G401.6 (cell line): ENCODE measurements around the gene STX1A.

Source experiments
- FAIRE-seq: peaks from 2 replicates; lab custom pipeline; 2012; peaks lifted over from hg19 to GRCh38; lab: Jason Lieb, UNC

Gene STX1A

DNA sequence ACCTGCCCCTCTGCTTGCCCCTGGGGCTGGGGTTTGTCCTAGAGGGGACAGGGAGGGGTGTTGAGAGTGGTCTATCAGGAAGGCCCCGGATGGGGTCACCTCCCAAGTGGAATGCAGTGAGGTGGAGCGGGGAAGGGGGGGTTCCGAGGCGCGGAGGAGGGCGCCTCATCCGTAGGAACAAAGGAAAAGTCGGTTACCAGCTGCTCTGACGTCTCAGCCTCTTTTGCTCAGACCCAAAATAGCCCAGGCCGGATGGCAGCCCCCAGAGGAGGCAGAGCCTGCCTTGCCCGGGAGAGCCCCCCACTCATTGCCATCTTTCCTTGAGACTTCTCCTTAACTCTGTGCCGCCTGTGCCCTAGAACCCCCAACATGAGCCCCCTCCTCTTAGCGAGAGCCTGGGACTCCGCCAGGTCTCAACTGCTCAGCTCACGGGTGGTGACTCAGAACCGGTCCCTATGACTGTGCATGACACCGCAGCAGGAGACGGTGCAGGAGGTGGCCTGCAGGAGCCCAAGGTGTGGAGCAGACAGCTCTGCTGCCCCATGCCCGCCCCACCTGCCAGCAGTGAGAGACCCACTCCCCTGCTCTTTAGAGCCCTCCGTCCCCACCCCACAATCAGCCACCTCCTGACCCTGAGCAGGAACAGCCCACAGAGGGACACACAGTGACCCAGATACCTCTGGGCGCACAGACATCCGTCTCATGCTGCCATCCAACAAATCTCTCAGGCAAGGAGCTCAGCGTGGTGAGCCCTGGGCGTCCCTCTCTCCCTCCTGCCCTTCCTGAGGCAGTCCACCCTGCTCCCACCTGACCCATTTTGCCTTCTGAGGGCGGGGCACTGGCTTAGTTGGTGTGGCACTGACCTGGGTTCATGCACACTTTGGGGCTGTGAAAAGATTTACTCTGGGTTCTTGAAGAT lies 13.1 kb downstream of the STX1A start:
- FAIRE-seq: no peak

DNA sequence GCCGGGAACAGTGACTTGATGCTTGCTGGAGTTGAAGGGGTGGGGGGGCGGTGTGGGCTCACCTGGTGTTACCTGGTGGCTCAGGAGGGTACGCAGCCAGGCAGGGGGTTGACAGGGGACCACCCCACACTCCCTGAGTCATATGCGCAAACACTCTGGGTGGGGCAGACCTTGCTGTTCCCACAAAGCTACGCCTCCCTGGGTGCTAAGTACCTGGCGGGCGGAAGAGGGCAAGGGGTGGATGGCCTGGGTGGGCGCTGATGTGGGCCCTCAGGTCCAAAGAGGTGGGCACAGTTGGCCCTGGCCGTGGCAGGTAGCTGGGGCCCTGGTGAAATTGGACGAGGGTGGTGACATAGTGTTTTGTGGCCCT lies 13.9 kb downstream of the STX1A start:
- FAIRE-seq: no peak

DNA sequence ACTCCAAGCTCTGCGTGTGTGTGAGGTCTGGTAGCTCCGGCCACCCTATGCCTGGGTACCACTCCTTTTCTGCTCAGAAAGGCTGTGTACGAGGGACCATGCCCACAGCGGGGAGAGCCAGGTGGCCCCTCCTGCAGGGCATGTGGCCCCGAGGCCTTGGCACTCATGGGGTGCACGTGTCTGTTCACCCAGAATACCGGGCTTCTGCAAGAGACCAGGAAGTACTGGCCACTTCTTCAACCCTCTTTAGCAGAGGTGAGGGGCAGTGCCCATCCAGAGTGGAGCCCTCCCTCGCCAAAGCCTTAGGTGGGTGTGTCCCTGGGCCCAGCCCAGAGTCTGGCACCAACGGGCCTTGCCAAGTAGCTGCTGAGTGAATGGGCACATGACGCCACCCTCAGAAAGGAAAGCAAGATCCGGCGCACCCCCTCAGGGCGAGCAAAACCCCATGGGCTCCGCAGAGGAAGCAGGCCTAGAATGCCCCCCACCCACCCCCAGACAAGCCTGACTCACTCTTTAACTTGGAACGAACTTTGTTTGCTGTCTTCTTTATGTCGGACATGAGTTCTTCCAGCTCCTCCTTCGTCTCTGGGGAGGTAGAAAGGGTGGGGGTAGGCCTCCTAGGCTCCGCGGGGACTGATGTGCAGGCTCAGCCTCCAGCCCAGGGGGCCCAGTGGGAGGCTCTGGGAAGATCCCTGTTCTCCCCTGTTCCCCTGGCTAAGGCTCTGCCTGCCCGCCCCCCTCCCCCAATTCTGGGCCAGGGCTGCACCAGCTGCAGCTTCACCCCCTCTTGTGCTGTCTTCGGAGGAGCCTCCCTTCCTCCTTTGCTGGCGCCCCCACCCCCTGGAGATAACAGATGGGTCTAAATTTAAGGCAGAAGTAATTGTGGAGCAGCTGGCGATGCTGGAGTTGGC lies 14.6 kb downstream of the STX1A start:
- no peak for FAIRE-seq

DNA sequence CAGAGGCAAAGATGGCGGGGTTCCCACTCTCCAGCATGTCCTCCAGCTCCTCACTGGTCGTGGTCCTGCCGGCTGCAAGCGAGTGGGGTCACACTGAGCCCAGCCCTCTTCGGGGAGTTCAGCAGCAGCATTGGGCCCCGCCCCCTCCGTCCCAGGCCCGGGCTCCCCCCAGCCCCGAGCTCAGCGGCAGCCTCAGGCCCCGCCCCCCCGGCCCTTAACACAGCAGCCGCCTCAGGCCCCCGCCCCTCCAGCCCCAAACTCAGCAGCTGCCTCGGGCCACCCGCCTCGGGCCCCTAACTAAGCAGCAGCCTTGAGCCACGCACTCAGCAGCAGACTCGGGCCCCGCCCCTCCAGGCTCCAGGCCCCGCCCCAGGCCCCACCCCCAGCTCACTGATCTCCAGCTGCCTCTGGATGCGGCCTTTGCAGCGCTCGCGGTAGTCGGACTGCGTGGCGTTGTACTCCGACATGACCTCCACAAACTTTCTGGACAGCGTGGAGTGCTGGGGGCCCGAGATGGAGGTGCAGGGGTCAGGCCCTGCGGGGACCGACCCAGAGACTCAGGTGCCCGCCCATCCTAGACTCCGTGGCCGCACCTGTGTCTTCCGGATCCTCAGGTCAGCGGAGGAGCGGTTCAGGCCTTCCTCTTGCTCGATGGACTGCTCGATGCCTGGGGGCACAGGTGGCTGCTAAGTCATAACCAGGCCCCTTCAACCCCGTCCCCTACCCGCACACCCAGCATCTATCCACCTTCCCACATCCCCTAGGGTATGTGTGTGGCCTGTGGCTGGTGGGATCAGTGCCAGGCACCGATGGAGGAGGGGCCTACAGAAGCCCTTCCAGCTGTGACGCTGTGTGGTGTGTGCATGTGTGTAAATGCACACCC lies 15.5 kb downstream of the STX1A start:
- no peak for FAIRE-seq

DNA sequence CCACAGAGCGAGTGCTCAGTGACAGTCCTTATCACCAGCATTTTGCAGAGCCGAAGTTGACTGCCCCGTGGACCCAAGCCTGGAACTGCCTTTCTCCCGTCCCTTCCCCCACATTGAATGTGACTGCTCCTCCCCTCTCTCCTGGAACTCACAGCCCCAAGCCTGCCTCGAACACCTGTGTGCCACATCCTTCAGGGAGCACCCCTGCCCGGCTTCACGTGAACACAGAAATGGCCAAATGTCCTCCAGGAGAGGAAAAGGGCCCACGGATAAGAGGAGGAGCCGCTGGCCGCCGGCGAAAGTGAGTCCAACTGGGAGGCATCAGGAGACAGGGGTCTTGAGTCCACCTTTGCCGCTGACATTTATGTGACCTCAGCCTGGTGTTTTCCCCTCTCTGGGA lies 16.2 kb downstream of the STX1A start:
- FAIRE-seq: no peak

DNA sequence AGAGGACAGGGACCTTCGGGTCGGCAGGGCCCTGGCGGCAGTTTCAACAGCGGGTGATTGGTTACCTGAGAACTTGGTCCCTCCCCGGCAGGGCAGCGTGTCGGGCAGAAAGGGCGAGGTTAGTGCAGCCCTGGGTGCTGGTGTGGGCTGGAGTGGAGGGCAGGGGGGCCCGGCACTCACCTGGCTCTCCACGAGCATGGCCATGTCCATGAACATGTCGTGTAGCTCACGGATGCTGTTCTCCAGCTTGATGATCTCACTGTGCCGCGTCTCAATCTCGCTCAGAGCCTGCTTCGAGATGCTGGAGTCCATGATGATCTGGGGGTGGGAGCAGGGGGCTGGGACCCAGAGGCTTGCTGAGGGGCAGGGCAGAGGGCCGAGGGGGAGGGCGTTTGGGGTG lies 16.8 kb downstream of the STX1A start:
- no peak for FAIRE-seq

DNA sequence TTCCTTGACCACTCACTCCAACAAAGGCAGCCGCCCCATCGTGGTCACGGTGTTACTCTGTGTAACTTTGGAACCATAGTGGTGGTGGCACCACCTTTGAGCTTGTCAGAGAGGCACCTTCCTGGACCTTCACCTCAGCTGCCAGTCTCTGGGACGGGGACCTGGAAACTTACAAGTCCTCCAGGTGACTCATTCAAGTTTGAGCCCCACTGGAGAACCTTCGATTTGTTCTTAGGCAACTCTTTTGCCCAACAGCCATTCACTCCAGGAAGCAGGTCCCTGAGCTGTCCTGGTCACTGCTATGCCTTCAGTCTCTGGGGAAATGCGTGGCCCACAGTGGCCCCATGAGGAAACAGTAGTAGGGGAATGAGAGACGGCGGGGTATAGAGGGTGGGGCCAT lies 17.2 kb downstream of the STX1A start:
- FAIRE-seq: no peak

DNA sequence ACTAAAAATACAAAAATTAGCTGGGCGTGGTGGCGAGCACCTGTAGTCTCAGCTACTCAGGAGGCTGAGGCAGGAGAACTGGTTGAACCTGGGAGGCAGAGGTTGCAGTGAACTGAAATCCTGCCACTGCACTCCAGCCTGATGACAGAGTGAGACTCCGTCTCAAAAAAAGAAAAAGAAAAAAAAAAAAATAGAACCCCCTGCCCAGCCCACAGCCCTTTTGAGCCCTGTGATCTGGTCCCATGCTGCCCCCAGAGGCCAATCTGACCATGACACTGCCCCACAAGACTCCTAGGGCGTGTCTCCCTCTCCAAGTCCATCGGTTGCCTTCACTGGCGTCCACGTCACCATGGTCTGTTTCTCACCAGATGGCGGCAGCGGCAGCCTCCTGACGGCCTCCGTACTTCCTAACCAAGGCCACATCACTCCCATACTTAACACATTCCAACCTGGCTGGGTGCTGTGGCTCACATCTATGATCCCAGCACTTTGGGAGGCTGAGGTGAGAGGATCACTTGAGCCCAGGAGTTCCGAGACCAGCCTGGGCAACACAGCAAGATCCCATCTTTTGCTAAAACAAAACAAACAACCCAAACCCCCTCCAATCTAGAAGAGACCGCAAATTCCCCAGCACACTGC lies 18.0 kb downstream of the STX1A start:
- FAIRE-seq: no peak

DNA sequence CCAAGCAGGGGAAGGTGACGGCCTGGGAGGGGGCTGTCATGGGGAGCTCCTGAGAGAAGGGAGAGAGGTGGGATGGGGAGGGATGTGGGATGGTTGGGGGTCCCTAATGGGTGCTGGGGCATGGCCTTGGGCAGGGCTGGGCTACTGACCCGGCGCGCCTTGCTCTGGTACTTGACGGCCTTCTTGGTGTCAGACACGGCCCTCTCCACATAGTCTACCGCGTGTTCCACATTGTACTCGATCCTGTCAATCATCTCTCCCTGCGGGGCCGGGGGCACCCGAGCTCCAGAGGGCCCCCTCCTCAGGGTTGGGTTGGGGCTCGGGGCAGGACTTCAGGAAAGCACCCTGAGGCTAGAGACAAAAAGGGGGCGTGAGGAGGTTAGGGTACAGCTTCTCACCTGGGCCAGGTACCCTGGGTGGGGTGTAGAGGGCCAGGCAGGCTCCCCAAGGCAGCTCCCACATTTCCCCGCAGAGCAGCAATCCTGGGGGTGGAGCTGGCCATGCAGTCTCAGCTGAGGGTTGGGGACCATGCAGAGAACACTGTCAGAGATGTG lies 18.8 kb downstream of the STX1A start:
- no peak for FAIRE-seq

DNA sequence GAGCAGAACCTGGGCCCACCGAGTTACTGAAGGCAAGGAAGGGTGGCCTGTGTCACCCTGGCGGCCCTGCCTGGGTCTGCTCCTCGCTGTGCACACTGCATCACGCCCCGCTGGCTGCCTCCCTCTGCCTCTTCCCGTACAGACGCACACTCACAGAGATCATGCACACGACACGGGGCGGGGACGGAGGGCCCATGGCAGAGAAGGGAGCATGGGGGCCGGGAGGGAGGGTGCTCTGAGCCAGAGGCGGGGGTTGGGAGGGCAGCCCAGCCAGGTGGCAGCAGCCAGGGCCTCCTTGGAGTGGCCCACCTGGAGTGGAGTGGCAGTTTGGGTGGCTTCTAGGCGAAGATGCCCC lies 19.4 kb downstream of the STX1A start:
- no peak for FAIRE-seq

DNA sequence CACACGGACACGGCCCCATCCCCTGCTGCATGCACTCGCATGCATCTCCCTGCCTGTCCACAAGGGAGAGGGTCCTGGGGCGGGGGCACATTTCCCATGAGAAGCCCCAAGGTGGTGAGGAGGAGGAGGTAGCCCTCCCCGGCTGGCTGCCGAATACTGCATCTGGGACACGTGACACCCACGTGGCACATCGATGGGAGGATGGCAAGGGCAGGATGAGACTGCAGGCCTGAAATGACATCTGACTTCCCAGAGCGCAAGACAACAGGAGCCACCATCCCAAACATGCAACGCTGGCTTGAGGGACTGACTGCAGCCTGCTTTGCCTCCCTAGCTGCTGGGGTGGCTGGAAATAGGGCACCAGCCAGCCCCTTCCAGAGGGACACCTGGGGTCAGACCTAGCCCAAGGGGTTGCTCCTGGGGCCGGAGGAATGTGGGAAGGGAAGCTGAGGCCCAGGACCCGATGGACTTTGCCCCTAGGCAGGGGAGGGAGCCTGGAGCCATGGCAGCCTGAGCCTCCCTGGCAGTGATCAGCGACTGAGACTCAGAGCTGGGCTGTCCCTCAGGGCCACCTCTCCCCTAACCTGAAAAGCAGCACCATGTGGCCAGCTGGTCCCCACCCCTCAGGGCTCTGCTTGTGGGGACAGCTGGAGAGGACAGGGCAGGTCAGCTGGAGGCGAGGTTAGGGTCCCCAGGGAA lies 19.9 kb downstream of the STX1A start:
- no peak for FAIRE-seq

DNA sequence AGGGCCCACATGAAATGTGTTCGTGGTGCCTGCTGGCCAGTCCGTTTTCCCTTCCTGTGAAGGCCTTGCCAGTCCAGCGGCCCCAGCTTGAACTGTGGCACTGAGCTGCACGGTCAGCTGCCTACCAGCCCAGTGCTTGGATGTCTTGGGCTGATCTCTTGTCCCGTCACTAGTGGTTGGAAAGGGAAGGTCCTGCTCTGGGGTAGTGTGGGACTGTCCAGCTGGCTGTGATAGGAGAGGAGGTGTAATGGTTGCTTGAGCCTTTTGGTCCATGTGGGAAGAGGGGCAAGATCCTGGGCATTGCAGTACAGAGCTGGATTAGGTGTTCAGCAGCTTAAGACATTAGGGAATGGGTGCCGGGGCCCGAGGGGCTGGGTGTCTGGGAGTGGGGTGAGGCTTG lies 21.1 kb downstream of the STX1A start:
- FAIRE-seq: no peak

DNA sequence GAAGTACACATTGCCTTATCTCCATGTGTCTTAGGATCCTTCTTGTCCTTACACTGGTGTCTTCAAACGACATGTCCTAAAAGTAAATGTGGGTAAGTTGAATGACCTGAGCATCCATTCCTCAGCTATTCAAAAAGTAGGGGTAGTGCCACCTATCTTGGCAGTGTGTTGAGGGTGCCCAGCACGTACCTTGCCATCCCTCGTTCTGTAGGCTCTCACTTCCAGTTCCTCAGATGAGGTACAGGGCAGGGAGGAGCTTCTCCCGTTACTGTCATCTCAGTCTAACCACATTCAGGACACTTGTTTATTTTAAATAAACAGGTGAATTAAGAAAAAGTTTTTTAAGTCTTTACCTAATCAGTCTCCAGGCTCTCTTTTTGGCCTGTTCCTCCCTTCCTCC lies 23.1 kb downstream of the STX1A start:
- FAIRE-seq: no peak

DNA sequence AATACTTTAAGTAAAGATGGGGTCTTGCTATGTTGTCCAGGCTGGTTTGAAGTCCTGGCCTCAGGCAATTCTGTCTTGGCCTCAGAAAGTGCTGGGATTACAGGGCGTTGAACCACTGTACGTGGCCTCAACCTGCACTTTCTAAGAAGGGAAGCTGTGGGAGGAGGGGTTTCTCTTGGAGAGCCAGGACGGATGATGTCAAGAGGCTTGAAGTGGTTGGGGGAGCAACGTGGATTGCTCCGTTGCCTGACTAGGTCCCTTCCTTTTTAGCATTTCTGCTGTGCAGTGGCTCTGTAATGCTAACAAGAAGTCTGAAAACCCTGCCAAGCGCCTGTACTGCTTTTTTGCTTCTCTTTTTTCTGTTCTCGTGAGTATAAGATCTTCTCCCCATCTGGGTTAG lies 28.8 kb downstream of the STX1A start:
- FAIRE-seq: no peak

DNA sequence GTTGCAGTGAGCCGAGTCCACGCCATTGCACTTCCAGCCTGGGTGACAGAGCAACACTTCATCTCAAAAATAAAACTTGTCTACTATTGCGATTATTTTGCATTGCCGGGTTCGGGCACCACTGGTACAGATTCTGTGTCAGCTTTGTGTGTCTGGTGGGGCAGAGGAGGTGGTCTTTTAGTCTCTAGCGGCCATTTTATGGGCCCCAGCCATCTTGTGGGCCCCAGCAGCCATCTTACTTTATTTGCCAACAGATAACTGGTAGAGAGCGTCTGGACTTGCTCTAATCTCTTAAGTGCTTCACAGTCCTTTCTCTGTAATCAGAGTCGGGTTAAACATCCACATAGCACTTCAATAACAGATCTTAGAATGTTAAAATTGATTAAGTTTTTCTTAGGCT lies 31.2 kb downstream of the STX1A start:
- no peak for FAIRE-seq

DNA sequence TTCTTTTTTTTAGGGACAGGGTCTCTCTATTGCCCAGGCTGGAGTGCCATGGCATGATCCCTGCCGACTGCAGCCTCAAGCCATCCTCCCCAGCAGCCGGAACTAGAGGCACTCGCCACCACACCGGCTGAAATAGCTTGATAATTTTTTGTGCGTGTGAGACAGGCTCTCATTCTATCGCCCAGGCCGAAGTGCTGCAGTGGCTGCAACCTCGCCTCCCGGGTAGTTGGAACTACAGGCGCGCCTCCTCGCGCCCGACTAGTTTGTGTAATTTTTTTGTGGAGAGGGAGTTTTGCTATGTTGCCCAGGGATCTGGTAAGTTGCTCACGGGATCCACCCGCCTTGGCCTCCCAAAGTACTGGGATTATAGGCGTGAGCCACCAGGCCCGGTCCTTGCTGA lies 34.2 kb downstream of the STX1A start:
- FAIRE-seq: no peak

DNA sequence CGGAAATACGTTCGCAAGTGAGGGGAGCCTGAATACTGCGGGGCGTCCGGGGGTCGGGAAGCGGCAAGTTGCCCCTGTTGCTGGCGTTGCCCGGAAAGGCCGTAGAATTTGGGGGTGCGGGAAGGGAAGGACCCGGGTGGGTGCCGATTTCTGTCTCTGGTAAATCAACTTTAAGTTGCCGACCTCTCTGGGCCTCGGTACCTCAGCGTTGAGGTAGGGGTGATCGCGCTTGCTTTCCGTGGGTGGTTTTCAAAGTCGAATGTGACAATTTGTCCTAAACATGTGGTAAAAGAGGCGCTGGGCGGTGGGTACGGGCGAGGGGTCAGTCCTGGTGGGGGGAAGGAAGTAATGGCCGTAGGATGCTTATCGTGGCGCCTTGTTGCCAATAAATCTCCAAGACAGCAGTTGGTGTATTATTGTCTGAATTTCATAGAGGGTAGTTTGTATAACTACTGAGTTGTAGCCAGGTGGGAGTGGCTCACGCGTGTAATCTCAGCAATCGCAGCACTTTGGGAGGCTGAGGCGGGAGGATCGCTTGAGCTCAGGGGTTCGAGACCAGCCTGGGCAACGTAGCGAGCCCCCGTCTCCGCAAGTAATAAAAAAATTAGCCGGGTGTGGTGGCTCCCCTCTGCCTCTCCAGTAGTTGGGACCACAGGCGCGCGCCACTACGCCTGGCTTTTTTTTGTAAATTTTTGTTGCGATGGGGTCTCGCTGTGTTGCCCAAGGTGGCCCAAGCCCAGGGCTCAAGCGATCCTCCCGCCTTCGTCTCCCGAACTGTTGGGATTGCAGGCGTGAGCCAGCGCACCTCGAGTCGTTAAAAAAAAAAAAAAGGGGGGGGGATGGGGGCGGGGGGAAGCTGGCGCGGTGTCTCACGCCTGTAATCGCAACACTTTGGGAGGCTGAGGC lies 35.4 kb downstream of the STX1A start:
- no peak for FAIRE-seq

DNA sequence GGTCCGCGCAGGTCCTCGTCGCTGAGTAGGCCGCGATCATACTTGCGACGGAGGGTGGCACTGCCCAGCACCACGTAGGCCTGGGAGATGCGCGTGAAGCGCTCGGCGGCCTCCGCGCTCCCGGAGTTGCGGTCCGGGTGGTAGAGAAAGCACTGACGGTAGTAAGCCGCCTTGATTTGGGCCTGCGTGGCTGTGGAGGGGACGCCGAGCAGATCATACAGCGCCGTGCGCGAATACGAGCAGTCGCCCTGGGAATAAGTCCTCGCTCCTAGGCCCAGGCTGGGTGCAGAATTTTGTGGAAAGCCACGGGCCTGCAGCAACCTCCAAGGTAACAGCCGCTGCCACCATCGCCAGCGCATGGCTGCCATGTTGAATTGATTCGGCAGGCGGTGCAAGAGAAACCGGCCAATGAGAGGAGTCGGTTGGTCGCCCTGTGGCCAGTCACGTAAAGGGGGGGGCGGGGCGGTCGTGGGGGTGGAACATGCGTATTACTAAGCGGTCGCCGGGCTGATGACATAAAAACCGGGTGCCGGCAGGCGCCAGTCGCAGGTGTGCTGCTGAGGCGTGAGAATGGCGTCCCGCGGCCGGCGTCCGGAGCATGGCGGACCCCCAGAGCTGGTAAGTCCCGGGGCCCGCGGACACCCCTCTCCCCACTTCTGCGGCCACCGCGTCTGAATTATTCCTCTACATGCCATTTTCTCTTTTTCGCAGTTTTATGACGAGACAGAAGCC lies 36.2 kb downstream of the STX1A start, which contains the start of the genes BUD23 and DNAJC30:
Gene BUD23 (plus strand): TSS at position 542 of the 732 bp plus-strand sequence. CDS start 29 bp downstream, at position 571.
Gene DNAJC30 (minus strand): TSS at position 398 of the 732 bp plus-strand sequence. CDS start 30 bp downstream, at position 368.
- peak; percentile 60 for FAIRE-seq

DNA sequence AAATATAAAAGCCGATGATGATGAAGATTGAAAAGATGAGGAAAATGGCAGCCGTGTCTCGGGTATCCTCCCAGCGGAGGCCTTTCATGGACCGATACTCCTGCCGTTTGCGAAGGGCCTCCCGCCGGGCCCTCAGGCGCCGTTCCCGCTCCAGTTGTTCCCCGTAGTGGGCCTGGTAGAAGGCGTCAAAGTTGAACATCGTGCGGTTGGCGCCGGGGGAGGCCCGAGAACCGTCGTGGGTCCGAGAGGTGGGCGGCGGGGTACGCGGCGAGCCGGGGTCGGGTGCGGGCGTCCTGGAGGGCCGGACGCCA lies 36.8 kb downstream of the STX1A start:
- no peak for FAIRE-seq
